ENCODE results near the gene ZKSCAN4.
A peak's percentile ranks its signal among the peaks of the same experiment; 100 is the strongest.

ZKSCAN4 gene

DNA sequence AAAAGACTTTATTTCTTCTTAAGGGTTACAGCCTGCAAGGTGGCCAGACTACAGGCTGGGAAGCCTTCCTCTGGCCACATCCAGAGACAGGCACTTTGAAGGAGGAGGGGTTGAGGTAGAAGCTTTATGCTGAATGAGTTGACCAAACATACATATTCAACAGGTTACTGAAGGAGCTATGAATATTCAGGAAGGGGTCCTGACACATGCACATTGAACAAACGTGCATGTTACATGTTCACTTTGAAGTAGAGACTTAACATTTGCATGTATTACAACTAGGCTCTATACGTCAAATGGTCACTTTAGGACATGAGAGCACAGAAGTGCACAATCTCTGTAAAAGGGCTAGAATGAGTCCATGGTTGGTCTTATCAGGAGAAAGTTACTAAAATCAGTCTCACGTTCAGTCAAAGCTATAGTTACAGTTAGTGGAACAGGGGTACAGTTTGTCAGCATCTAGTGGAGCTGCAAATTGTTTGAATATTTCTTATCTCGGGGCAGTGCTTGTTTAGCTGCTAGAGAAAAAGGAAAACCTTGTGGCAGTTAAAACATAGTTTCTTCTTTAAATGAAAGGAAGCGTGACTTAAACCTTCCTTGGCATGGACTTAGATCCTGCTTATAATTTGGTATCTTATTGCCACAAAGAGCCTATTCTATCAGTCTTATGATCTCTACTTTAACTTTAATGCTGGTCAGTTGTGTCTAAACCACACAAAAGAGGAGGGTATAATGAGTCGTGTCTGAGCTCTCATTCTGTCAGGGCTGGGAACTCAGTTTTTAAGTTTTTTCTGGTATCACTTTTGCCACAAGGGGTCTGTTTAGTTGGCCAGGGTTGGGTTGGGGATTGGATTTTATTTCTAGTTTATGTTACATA is 31.6 kb downstream of the ZKSCAN4 start:
- Histone ChIP-seq H3K4me1 (ENCODE audit: control insufficient read depth, insufficient read depth, low read length) (0 out of 2 replicates have a peak, but pooled peaks cover 3% of the 10 kb centered on the region), H3K4me3 (ENCODE audit: low read depth, low read length) (no peak overlapping the region), H3K36me3 (ENCODE audit: control insufficient read depth, insufficient read depth, low read length) (no peaks in the 10 kb centered on the region), H3K27ac (ENCODE audit: low read depth, low read length) (no peak overlapping the region), H3K9me3 (ENCODE audit: control insufficient read depth, insufficient read depth, low read length) (no peaks in the 10 kb centered on the region), H3K27me3 (ENCODE audit: control insufficient read depth, insufficient read depth, low read length) (peaks cover 67% of the 10 kb centered on the region), H3K9ac (ENCODE audit: low read depth, low read length) (no peak overlapping the region)

DNA sequence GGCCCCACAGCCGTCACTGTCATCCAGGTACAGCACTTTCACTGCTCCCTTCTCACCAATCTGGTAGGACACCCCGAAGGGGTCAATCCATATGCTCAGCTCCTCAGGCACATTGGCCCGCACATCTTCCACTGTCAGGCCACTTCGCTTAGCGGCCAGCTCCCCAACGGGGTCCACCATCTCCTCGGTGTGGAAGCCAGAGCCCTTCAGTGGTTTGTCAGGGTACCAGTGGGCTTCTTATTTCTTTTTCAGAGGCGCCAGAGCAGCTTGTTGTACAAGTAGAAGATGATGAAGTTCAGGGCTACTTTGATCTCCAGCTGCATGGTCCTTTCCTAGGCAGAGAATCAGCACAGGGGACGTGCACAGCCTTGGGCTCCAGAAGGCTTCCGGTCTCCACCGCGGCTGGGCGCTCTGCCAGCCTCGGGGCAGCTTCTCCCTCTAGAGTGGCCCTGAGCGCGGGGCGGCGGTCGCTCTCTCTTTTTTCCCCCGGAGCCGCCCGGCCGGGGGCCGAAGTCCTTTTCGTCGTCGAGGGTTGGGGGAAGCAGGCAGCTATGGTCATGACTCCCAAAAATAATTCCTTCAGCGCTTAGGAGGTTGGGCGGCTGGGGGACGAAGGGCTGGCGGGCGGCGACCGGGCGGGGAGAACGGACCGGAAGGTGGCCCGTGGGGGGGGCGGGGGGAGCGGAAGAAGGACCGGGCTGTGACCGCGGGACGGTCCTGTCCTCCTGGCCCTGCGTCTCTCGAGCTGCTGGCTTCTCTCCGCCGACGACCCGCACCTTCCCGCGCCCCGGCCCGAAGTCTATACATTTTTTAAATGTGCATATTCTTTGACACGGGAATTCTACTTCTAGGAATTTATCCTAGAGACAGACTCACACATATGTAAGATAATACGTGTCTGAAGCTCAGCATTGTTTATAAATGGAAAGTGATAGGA is 33.5 kb downstream of the ZKSCAN4 start:
- H3K36me3 ChIP-seq (ENCODE audit: control insufficient read depth, insufficient read depth, low read length) = no peaks in the 10 kb centered on the region
- H3K4me3 ChIP-seq (ENCODE audit: low read depth, low read length) = peak overlapping the region; percentile 70
- no peaks in the 10 kb centered on the region for H3K9me3 ChIP-seq (ENCODE audit: control insufficient read depth, insufficient read depth, low read length)
- H3K9ac ChIP-seq (ENCODE audit: low read depth, low read length) = no peak overlapping the region; the same call in 1 of the 2 replicates
- peaks cover 6% of the 10 kb centered on the region for H3K4me1 ChIP-seq (ENCODE audit: control insufficient read depth, insufficient read depth, low read length)
- H3K27ac ChIP-seq (ENCODE audit: low read depth, low read length) = peak overlapping the region; percentile 35
- H3K27me3 ChIP-seq (ENCODE audit: control insufficient read depth, insufficient read depth, low read length) = peaks cover 65% of the 10 kb centered on the region

DNA sequence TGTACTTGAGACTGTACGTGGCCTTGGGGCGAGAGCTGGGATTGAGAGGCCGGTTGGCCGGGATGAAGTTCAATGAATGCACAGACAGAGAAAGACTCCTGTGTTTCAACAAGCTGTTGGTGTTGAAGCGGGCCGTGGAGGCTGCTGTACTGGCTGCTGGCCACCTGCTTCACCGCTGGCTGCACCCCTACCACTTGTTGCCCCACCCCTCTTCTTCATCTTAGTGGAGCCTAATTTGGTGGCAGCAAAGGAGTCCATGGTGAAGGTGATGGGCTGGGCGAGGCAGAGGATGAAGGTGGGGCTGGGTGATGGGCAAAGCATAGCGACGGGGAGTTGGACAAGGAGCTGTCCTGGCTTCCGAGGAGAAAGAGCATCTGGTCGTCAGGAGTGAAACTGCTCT is 34.2 kb downstream of the ZKSCAN4 start:
- Histone ChIP-seq H3K27me3 (ENCODE audit: control insufficient read depth, insufficient read depth, low read length) (peaks cover 58% of the 10 kb centered on the region), H3K4me3 (ENCODE audit: low read depth, low read length) (peak overlapping the region; percentile 70; the same call in 1 of the 2 replicates), H3K4me1 (ENCODE audit: control insufficient read depth, insufficient read depth, low read length) (peaks cover 12% of the 10 kb centered on the region), H3K36me3 (ENCODE audit: control insufficient read depth, insufficient read depth, low read length) (no peaks in the 10 kb centered on the region), H3K9ac (ENCODE audit: low read depth, low read length) (no peak overlapping the region), H3K9me3 (ENCODE audit: control insufficient read depth, insufficient read depth, low read length) (no peaks in the 10 kb centered on the region), H3K27ac (ENCODE audit: low read depth, low read length) (no peak overlapping the region)

DNA sequence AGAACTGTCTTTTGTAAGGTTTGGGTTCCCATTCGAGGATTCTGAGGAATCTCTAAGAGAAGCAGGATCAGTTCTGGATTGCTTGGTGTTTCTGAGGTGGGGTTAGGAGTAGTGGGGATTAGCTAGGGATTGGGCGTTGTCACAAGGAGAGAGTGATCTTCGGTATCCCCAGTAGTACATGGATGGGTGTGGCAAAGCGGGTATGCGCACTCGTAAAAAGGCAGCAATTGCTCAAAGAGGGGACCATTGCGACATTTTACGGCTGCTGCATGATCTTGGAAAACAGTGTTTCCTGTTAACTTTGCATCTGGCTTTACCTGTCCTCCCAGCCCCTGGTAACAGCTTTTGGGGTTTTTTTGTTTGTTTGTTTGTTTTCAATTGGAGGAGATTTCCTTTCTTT is 36.6 kb downstream of the ZKSCAN4 start:
- no peak overlapping the region for H3K27ac ChIP-seq (ENCODE audit: low read depth, low read length)
- H3K36me3 ChIP-seq (ENCODE audit: control insufficient read depth, insufficient read depth, low read length) = no peaks in the 10 kb centered on the region
- no peaks in the 10 kb centered on the region for H3K9me3 ChIP-seq (ENCODE audit: control insufficient read depth, insufficient read depth, low read length)
- H3K27me3 ChIP-seq (ENCODE audit: control insufficient read depth, insufficient read depth, low read length) = peaks cover 56% of the 10 kb centered on the region
- no peak overlapping the region for H3K9ac ChIP-seq (ENCODE audit: low read depth, low read length)
- H3K4me3 ChIP-seq (ENCODE audit: low read depth, low read length) = no peak overlapping the region
- peaks cover 12% of the 10 kb centered on the region for H3K4me1 ChIP-seq (ENCODE audit: control insufficient read depth, insufficient read depth, low read length)

DNA sequence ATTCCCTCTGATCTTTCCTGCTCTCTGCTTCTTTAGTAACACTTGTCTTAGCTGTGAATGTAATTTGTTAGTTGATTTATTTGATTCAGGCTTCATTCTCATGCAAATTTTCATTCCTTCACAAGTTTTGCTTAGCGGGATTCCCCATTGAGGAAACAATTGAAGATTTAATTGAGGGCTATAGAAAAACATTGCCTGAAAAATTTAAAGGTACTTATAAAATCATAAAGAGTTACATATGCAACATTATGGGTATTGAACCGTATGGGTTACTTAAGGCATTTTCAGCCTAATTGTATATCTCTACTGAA is 38.9 kb downstream of the ZKSCAN4 start:
- Histone ChIP-seq H3K27ac (ENCODE audit: low read depth, low read length) (no peak overlapping the region), H3K4me1 (ENCODE audit: control insufficient read depth, insufficient read depth, low read length) (peaks cover 12% of the 10 kb centered on the region), H3K4me3 (ENCODE audit: low read depth, low read length) (peak overlapping the region; percentile 77), H3K36me3 (ENCODE audit: control insufficient read depth, insufficient read depth, low read length) (no peaks in the 10 kb centered on the region), H3K9me3 (ENCODE audit: control insufficient read depth, insufficient read depth, low read length) (no peaks in the 10 kb centered on the region), H3K27me3 (ENCODE audit: control insufficient read depth, insufficient read depth, low read length) (peaks cover 60% of the 10 kb centered on the region), H3K9ac (ENCODE audit: low read depth, low read length) (no peak overlapping the region)

DNA sequence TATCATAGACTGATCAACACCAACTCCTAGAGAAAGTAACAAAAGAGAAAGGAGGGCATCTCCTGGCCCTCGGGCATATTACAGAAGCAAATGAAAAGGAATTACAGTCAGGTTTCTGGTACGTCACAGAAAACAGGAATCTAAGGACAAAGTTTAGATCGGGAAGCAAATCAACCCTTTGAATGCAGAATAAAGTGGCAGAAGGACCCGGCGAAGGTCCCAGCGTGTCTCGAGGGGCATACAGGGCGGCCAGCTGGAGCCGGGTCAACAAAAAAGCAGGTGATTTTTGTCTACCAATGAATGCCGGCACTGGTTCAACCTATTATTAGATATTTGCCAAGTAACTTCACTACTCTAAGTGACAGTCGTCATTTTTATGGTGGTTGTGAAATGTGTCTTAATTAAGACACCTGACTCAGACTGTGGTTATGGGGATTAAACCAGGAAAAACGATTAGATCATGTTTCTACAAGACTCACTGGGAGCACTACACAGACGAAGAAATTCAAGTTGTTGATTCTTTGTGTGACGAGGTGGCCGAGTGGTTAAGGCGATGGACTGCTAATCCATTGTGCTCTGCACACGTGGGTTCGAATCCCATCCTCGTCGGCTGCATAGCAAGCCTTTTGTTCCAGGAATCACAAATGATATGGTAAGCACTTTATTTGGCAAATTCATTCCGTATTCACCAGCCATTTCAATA is 39.4 kb downstream of the ZKSCAN4 start:
- peaks cover 60% of the 10 kb centered on the region for H3K27me3 ChIP-seq (ENCODE audit: control insufficient read depth, insufficient read depth, low read length)
- peak overlapping the region; percentile 77 for H3K4me3 ChIP-seq (ENCODE audit: low read depth, low read length)
- H3K36me3 ChIP-seq (ENCODE audit: control insufficient read depth, insufficient read depth, low read length) = no peaks in the 10 kb centered on the region
- no peak overlapping the region; the same call in 1 of the 2 replicates for H3K9ac ChIP-seq (ENCODE audit: low read depth, low read length)
- H3K9me3 ChIP-seq (ENCODE audit: control insufficient read depth, insufficient read depth, low read length) = no peaks in the 10 kb centered on the region
- no peak overlapping the region for H3K27ac ChIP-seq (ENCODE audit: low read depth, low read length)
- peaks cover 12% of the 10 kb centered on the region for H3K4me1 ChIP-seq (ENCODE audit: control insufficient read depth, insufficient read depth, low read length)

DNA sequence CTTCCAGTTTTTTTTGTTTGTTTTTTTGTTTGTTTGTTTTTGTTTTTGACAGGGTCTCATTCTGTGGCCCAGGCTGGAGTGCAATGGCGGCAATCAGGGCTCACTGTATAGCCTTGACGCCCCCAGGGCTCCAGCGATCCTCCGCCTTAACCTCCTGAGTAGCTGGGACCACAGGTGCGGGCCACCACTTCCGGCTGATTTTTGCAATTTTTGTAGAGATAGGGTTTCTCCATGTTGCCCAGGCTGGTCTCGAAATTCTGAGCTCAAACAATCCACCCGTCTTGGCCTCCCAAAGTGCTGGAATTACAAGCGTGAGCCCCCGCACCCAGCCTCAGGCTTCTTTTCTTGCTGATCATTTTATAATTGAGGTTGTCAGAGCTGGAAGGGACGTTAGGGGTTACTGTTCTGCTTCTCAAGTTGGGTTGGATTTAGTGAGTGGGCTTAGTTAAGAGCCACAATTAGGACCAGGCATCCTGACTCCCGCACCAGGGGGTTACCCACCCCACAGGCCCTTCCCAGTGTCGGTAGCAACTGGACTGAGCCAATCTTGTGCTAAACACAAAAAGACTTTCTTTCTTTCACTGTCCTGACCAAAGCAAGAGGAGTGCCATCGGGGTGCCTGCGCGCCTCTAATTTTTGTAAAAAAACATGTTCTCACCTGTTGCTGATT is 40.1 kb downstream of the ZKSCAN4 start:
- no peaks in the 10 kb centered on the region for H3K9me3 ChIP-seq (ENCODE audit: control insufficient read depth, insufficient read depth, low read length)
- H3K27ac ChIP-seq (ENCODE audit: low read depth, low read length) = no peak overlapping the region
- no peaks in the 10 kb centered on the region for H3K36me3 ChIP-seq (ENCODE audit: control insufficient read depth, insufficient read depth, low read length)
- H3K4me1 ChIP-seq (ENCODE audit: control insufficient read depth, insufficient read depth, low read length) = peaks cover 12% of the 10 kb centered on the region
- H3K4me3 ChIP-seq (ENCODE audit: low read depth, low read length) = peak overlapping the region; percentile 77
- H3K27me3 ChIP-seq (ENCODE audit: control insufficient read depth, insufficient read depth, low read length) = peaks cover 66% of the 10 kb centered on the region
- H3K9ac ChIP-seq (ENCODE audit: low read depth, low read length) = no peak overlapping the region

DNA sequence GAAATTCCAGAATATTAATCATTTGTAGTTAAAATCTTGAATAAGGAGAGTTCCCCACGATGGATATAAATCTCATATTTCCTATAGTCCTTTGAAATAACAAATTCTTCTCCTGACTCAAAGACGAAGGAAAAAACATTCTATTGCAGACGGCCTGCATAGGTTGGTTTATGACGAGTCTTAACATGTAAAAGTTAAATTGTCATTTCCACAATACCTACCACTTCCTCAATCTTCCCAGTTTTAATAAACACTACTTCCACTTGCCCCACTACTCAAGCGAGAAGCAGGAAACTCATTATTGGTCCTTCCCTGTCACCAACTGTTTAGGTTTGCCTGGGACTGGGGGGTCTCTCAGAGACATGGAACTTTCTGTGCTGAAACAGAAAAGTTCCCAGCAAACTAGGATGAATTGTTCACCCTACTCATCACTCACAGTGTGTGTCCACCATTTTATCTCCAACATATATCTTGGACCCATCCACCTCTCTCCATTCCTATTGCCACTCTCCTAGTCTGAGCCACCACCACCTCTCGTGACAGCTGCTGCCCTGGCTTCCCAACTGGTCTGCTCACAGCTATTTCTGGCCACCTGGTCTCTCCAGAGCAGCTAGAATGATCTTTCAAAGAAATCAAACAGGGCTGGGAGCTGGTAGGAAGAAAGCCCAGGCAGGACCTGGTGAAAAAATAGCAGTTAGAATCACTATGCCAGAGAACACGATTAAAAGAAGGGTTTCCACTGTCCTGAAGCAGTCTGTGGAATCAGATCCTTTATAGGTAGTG is 42.1 kb downstream of the ZKSCAN4 start:
- H3K27ac ChIP-seq (ENCODE audit: low read depth, low read length) = no peak overlapping the region
- H3K9ac ChIP-seq (ENCODE audit: low read depth, low read length) = no peak overlapping the region
- H3K9me3 ChIP-seq (ENCODE audit: control insufficient read depth, insufficient read depth, low read length) = no peaks in the 10 kb centered on the region
- H3K4me3 ChIP-seq (ENCODE audit: low read depth, low read length) = no peak overlapping the region
- peaks cover 76% of the 10 kb centered on the region for H3K27me3 ChIP-seq (ENCODE audit: control insufficient read depth, insufficient read depth, low read length)
- H3K4me1 ChIP-seq (ENCODE audit: control insufficient read depth, insufficient read depth, low read length) = peaks cover 7% of the 10 kb centered on the region
- no peaks in the 10 kb centered on the region for H3K36me3 ChIP-seq (ENCODE audit: control insufficient read depth, insufficient read depth, low read length)

DNA sequence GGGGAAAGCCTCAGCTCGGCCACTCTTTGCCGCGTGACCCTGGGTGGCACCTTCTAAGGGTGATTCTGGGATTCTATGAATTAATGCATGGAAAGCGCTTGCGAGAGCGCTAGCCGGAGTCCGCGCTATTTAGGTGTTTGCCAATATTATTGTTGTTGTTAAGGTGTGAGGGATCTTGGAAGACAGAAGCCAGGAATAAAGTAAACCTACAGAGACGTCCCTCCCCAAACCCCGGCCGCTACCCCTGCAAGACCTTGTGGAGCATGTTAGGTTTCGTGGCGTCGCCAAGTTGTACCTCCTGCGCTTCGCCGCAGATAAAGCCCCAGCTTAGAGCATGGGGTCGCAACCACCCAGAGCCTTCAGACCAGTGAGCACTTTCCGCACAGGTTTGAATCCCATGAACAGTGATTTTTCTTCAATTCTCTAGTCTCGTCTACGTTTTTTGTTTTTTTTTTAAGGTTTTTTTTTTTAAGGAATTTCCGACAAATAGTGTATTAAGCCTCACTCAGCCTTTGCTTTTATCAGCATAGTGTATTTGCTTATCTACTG is 43.9 kb downstream of the ZKSCAN4 start:
- H3K27me3 ChIP-seq (ENCODE audit: control insufficient read depth, insufficient read depth, low read length) = peaks cover 87% of the 10 kb centered on the region
- H3K27ac ChIP-seq (ENCODE audit: low read depth, low read length) = no peak overlapping the region

More for the DNA sequence above, 43.9 kb downstream of the ZKSCAN4 start:
- Histone ChIP-seq H3K9me3 (ENCODE audit: control insufficient read depth, insufficient read depth, low read length) (no peaks in the 10 kb centered on the region), H3K9ac (ENCODE audit: low read depth, low read length) (no peak overlapping the region), H3K36me3 (ENCODE audit: control insufficient read depth, insufficient read depth, low read length) (no peaks in the 10 kb centered on the region), H3K4me3 (ENCODE audit: low read depth, low read length) (peak overlapping the region; percentile 67), H3K4me1 (ENCODE audit: control insufficient read depth, insufficient read depth, low read length) (peaks cover 3% of the 10 kb centered on the region)

Measured in HUES48 (cell line).